Cardiac muscle cell (in vitro differentiated cells and primary cell): ENCODE results near the gene ENPP6. TPM values are rescaled to one million over a fixed set of nuclear protein-coding genes. Genes with fewer than 3 reads are reported as not detected.

Experiments used
- DNase-seq, 2 donors: peaks; one replicate each; pipeline versions ENCODE4 v3.0.0 to v3.0.0-alpha.2; 2010 to 2017; ENCODE audit warnings: low read depth in 1 of 2, low spot score in 1 of 2
- H3K27ac ChIP-seq: fragments of 200-600 bp; sonication (generic); 2 replicates; pipeline ENCODE4 v1.5.1; 2016
- H3K27me3 ChIP-seq: fragments of 200-600 bp; sonication (generic); 2 replicates; pipeline ENCODE4 v1.6.0; 2016; ENCODE audit warnings: control low read depth
- H3K36me3 ChIP-seq: fragments of 200-600 bp; sonication (generic); 2 replicates; pipeline ENCODE4 v1.5.1; 2016; ENCODE audit warnings: control low read depth
- H3K4me1 ChIP-seq: fragments of 200-600 bp; sonication (generic); 2 replicates; pipeline ENCODE4 v1.8.1; 2017; ENCODE audit warnings: low read depth, mild to moderate bottlenecking, mixed run types
- H3K4me3 ChIP-seq: fragments of 200-600 bp; sonication (generic); 2 replicates; pipeline ENCODE4 v1.5.1; 2016; ENCODE audit warnings: mild to moderate bottlenecking
- H3K9me3 ChIP-seq: fragments of 200-600 bp; sonication (generic); 2 replicates; pipeline ENCODE4 v1.5.1; 2017; ENCODE audit warnings: low read depth, mild to moderate bottlenecking, control low read depth
- polyA plus RNA-seq: library from polyadenylated mRNA; unstranded; fragments of >200 nt; fragmentation: Nextera tagmentation; extraction: Ambion mirVana; gene quantifications from 2 replicates; pipeline ENCODE4 v1.2.1, GENCODE V29; 2016
- total RNA-seq: library from RNA; depleted of rRNA; stranded (reverse); fragments of >200 nt; gene quantifications from 2 replicates; pipeline ENCODE4 v1.2.3, GENCODE V29; 2016
- TF ChIP-seq, protein P1 (sequence below): IDR thresholded peaks from 2 replicates; pipeline ENCODE4 v1.5.1; 2012; ENCODE audit warnings: low read depth, mild to moderate bottlenecking, low read length

Gene ENPP6
- total and polyA plus RNA-seq, 2 experiments from 2014 or later: not detected

DNA sequence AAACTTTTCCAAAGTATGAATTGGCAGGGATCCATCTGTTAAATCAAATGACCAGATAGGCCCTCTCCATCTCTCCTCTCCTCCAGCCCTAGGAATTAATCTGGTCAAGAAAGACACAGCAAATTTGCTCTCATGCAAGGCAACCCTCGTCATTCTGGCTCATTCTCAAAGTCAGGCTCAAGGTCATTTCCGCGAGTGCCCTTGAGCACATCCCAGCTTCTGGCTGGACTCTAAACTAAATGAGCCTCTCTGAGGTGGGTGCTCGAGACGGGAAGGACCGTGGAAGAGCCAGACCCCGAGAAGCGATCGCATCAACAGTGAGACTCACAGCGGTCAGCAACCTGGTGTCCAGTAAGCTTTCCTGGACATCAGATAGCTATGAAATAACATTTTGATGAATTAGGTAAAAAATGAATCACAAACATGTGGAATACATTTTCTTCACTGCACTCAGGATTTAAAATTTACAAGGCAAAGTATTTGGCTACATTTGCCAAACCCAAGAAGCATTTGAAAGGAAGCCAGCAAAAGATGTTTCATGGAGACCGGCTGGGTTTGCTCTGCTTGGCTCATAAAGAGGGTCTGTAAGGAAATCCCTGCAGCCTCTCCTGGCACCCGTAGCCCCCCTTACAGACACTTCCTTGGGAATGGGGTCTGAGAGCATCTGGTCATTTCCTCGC lies 121.0 kb downstream of the ENPP6 start:
- Histone ChIP-seq H3K27ac (no peak overlapping the region), H3K36me3 (no peaks in the 10 kb centered on the region)

DNA sequence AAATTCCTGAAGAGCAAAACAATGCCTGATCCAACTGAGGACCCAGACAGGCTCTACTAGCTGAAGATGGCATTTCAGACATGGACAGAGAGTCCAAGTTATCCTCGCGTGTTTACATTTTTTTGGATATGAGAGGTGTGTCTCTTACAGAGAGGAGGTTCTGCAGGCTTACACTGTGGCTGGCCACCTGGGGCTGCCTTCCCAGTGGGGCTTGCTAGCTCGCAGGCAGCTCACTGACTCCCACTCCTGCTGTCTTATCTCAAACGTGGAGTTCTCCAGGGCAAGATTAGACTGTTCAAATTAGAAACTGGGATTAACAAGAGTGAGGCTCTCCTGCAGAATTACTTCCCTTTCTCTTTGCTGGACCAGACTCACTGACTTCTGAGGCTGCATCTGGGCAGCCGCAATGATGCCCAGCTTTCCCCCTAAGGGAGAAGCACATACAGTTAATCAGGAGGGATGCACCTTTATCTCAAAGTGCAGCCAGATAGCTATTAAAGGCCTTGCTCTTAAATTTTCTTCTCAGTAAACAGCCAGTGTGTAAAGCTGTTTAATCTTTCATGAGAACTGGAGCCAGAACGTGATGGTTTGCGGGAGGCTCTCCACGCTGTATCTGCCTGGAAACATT lies 123.0 kb downstream of the ENPP6 start:
- DNase-seq: no peak
- TF ChIP-seq, protein P1, sequence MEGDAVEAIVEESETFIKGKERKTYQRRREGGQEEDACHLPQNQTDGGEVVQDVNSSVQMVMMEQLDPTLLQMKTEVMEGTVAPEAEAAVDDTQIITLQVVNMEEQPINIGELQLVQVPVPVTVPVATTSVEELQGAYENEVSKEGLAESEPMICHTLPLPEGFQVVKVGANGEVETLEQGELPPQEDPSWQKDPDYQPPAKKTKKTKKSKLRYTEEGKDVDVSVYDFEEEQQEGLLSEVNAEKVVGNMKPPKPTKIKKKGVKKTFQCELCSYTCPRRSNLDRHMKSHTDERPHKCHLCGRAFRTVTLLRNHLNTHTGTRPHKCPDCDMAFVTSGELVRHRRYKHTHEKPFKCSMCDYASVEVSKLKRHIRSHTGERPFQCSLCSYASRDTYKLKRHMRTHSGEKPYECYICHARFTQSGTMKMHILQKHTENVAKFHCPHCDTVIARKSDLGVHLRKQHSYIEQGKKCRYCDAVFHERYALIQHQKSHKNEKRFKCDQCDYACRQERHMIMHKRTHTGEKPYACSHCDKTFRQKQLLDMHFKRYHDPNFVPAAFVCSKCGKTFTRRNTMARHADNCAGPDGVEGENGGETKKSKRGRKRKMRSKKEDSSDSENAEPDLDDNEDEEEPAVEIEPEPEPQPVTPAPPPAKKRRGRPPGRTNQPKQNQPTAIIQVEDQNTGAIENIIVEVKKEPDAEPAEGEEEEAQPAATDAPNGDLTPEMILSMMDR: no peak
- no peaks in the 10 kb centered on the region for H3K27me3 ChIP-seq

More for the DNA sequence above, 121.0 kb downstream of the ENPP6 start:
- TF ChIP-seq, protein P1: no peak
- Histone ChIP-seq H3K9me3 (no peaks in the 10 kb centered on the region), H3K4me3 (no peak overlapping the region), H3K4me1 (peaks cover 10% of the 10 kb centered on the region), H3K27me3 (no peaks in the 10 kb centered on the region)
- peak in 1 of 2 donors; percentile 20 for DNase-seq

DNA sequence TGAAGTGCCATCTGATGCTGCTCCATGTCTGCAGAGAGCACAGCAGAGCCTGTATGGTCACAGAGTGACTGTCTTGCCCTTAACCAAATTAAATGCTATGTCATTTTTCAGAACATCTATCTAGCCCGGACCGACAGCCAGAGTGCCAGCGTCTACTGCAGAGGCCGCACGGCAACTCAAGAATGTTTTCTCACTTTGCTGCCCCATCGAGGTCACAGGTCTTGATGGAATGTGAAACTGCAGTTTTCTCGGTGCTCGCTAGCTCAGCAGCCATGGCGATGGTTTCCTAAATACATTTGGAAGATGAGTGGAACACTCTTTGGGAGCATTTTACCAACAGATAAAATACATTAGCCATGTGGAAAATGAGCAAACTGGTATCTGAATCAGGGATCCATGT lies 125.7 kb downstream of the ENPP6 start:
- H3K4me3 ChIP-seq: no peak overlapping the region
- H3K4me1 ChIP-seq: peaks cover 10% of the 10 kb centered on the region
- H3K27ac ChIP-seq: no peak overlapping the region
- H3K27me3 ChIP-seq: no peaks in the 10 kb centered on the region
- no peaks in the 10 kb centered on the region for H3K36me3 ChIP-seq
- H3K9me3 ChIP-seq: no peaks in the 10 kb centered on the region
- TF ChIP-seq, protein P1: no peak
- no peak for DNase-seq

More for the DNA sequence above, 123.0 kb downstream of the ENPP6 start:
- peaks cover 10% of the 10 kb centered on the region for H3K4me1 ChIP-seq
- no peaks in the 10 kb centered on the region for H3K36me3 ChIP-seq
- no peak overlapping the region for H3K27ac ChIP-seq
- H3K4me3 ChIP-seq: no peak overlapping the region
- no peaks in the 10 kb centered on the region for H3K9me3 ChIP-seq

DNA sequence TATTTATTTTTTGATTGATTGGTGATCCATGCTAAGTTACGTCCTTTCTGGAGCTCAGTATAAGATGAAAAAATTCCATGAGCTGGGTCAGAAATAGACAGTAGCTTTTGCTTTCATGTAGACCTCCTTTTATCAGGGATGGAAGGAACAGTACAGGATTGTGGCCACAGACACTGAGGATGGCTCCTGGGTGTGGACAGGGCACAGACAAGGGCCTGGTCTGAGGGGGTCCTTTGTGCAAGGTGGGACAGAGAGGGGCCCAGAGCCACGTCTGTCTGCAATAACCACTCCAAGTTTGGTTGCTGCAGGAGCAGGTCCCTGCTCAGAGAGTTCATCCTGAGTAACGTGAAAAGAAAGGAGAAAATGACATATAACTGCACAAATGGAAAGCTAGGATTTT lies 127.1 kb downstream of the ENPP6 start:
- H3K4me1 ChIP-seq: peaks cover 10% of the 10 kb centered on the region
- H3K27me3 ChIP-seq: no peaks in the 10 kb centered on the region
- H3K27ac ChIP-seq: no peak overlapping the region
- no peaks in the 10 kb centered on the region for H3K9me3 ChIP-seq
- H3K36me3 ChIP-seq: no peaks in the 10 kb centered on the region
- TF ChIP-seq, protein P1: no peak
- no peak for DNase-seq
- no peak overlapping the region for H3K4me3 ChIP-seq

DNA sequence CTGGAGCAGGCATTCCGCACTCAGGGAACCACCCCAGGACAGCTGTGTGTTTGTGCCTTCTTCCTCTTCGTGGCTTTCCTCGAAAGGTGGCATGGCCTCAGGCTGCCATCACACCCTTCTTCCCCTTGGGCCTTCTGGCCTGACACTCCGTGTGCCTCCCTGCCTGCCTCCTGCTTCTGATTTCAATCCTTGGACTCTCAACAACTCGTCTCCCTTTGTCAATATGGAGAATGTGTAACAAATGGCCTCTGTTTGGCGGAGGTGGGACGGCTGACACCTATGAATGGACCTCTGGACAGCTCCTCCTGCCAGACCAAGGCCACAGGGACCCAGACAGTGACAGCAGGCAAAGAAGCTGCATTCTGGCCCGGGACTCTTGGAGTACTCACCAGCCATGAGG lies 137.0 kb downstream of the ENPP6 start:
- Histone ChIP-seq H3K4me3 (no peak overlapping the region), H3K27ac (no peak overlapping the region), H3K9me3 (no peaks in the 10 kb centered on the region), H3K36me3 (no peaks in the 10 kb centered on the region), H3K27me3 (no peaks in the 10 kb centered on the region), H3K4me1 (no peaks in the 10 kb centered on the region)
- TF ChIP-seq, protein P1: no peak
- DNase-seq: no peak
